Common myeloid progenitor, CD34-positive (primary cell): ENCODE measurements around the gene PFKP.

Experiments
- CTCF ChIA-PET: fragments of 350-600 bp; sonication (Branson Sonifier 250); formaldehyde crosslinking; loops from one replicate; lab custom pipeline; 2021; ENCODE audit warnings: antibody characterized with exemption; lab: Charles Lee
- POLR2A ChIA-PET: fragments of 350-600 bp; sonication (Branson Sonifier 250); formaldehyde crosslinking; loops from one replicate; lab custom pipeline; 2021; ENCODE audit warnings: antibody characterized with exemption; lab: Charles Lee
- DNase-seq, 3 donors: peaks; one replicate each; pipeline versions ENCODE4 v3.0.0 to v3.0.0-alpha.2; 2013
- H3K27ac ChIP-seq, 2 experiments: 1 replicate in 1 of 2; 2 replicates in 1 of 2; pipeline ENCODE4 v1.7.0; 2013; ENCODE audit warnings: inconsistent platforms in 2 of 2, low read length in 2 of 2, mild to moderate bottlenecking in 2 of 2, low read depth in 1 of 2, moderate library complexity in 1 of 2; ENCODE audit not compliant: severe bottlenecking in 2 of 2, insufficient read depth in 1 of 2, poor library complexity in 1 of 2
- H3K27me3 ChIP-seq, 5 experiments: replicated peaks in 2 of 5; 1 replicate in 3 of 5; 2 replicates in 2 of 5; pipeline versions ENCODE4 v1.6.1 to v1.7.0; 2013; ENCODE audit warnings: low read length in 4 of 5, mild to moderate bottlenecking in 2 of 5, moderate library complexity in 2 of 5, inconsistent platforms in 1 of 5; ENCODE audit not compliant: insufficient read depth in 5 of 5, control insufficient read depth in 4 of 5
- H3K36me3 ChIP-seq, 4 experiments: 1 replicate in 2 of 4; 2 replicates in 2 of 4; pipeline versions ENCODE4 v1.6.1 to v1.7.0; 2013; ENCODE audit warnings: low read length in 3 of 4, control low read depth in 1 of 4, mild to moderate bottlenecking in 1 of 4; ENCODE audit not compliant: control insufficient read depth in 4 of 4, insufficient read depth in 4 of 4
- H3K4me1 ChIP-seq, 4 experiments: 1 replicate in 3 of 4; 2 replicates in 1 of 4; pipeline versions ENCODE4 v1.6.1 to v1.7.1; 2013; ENCODE audit warnings: low read length in 3 of 4, mild to moderate bottlenecking in 3 of 4, control low read depth in 1 of 4, inconsistent platforms in 1 of 4, moderate library complexity in 1 of 4; ENCODE audit not compliant: control insufficient read depth in 4 of 4, insufficient read depth in 4 of 4; ENCODE audit errors: control extremely low read depth in 1 of 4
- H3K4me3 ChIP-seq, 7 experiments: 1 replicate in 4 of 7; 2 replicates in 3 of 7; pipeline versions ENCODE4 v1.5.1 to v1.7.0; 2013; ENCODE audit warnings: mild to moderate bottlenecking in 7 of 7, low read length in 6 of 7, moderate library complexity in 6 of 7, inconsistent platforms in 2 of 7, low read depth in 2 of 7, control low read depth in 1 of 7; ENCODE audit not compliant: insufficient read depth in 4 of 7, control insufficient read depth in 1 of 7; ENCODE audit errors: extremely low read depth in 1 of 7
- H3K9me3 ChIP-seq, 5 experiments: 1 replicate in 4 of 5; 2 replicates in 1 of 5; pipeline versions ENCODE4 v1.6.1 to v1.7.1; 2013; ENCODE audit warnings: low read length in 4 of 5, mild to moderate bottlenecking in 2 of 5, inconsistent platforms in 1 of 5, low read depth in 1 of 5, moderate library complexity in 1 of 5; ENCODE audit not compliant: control insufficient read depth in 4 of 5, insufficient read depth in 2 of 5; ENCODE audit errors: control extremely low read depth in 1 of 5
- WGBS: methylation state at CpG from one replicate; pipeline ENCODE4 v1.1.5; 2013; ENCODE audit not compliant: insufficient coverage; 5-methylcytosine and 5-hydroxymethylcytosine counted together

The PFKP gene

DNA sequence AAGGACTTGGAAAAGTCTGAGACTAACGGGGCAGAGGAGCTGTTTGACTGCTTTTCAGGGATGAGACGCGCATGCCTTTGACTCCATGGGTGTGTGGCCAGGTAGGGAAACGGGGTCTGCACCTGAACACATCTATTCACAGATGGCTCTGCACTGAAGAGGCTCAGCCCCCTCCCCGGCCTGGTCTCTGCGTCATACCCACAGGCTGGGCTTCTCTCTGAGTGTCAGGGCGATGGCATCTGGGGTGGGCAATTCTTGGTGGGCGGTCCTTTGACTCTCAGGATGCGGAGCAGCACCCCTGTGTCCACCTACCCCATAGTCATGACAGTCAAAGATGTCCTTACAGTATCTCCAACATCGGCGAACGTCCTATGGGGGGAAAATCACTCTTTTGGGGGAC is 23.0 kb downstream of the PFKP start:
- Histone ChIP-seq H3K4me1 (peaks cover 5 to 47% (median 23%) of the 10 kb centered on the region in 4 experiments), H3K27ac (no peak overlapping the region)

GRCh38 chr10:3090914-3091787 is 23.8 kb downstream of the PFKP start:
- H3K36me3 ChIP-seq = peaks cover 3 to 45% (median 6%) of the 10 kb centered on the region in 4 experiments
- POLR2A ChIA-PET = interaction anchor here (0.6 to 0.8 kb wide), 2 partner anchors 23 to 1747 kb away, joined by 3 read pairs; no protein-coding TSS in a partner anchor
- no peaks in the 10 kb centered on the region for H3K27me3 ChIP-seq
- H3K27ac ChIP-seq = peak overlapping the region in 1 of 2 experiments; percentile 54
- no peak overlapping the region for H3K4me3 ChIP-seq
- no peaks in the 10 kb centered on the region for H3K9me3 ChIP-seq
- peak in 2 of 3 donors; percentile 50 to 57 for DNase-seq
- CTCF ChIA-PET = interaction anchor here (0.8 to 1.5 kb wide), 5 partner anchors 10 to 31 kb away, joined by 3 to 6 read pairs (median 3); no protein-coding TSS in a partner anchor
- 77% methylated on average over 12 of the region's 17 CpGs for WGBS
- peaks cover 7 to 47% (median 30%) of the 10 kb centered on the region in 4 experiments for H3K4me1 ChIP-seq

More for the DNA sequence above, 23.0 kb downstream of the PFKP start:
- Histone ChIP-seq H3K9me3 (no peaks in the 10 kb centered on the region), H3K4me3 (no peak overlapping the region), H3K36me3 (peaks cover 3 to 47% (median 6%) of the 10 kb centered on the region in 4 experiments), H3K27me3 (no peaks in the 10 kb centered on the region)
- DNase-seq = no peak
- CTCF ChIA-PET = interaction anchor here (1.4 to 1.5 kb wide), 2 partner anchors 9 to 19 kb away, joined by 3 to 6 read pairs; no protein-coding TSS in a partner anchor
- 95% methylated on average over 9 of the region's 12 CpGs for WGBS
- POLR2A ChIA-PET = no interaction called here

DNA sequence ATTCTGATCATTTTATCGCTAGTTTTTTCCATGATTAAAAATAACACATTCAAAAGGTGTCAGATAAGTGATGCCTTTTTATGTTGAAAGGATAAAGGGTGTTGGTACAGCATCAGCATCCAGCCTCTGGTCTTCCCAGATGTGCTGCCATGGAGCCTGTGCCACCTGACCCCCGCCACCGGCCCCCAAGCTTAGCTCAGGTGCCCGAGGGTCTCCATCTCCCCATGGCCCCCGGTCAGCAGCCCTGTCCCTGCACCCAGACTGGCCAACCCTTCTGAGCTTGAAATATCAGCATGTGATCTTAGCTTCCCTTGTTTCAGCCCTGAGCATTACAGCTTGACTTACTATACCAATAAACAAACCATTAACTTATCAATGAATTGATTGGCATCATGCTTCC is 24.6 kb downstream of the PFKP start:
- H3K36me3 ChIP-seq = peaks cover 3 to 38% (median 4%) of the 10 kb centered on the region in 4 experiments
- ChIA-PET CTCF (interaction anchor here (0.8 to 1.7 kb wide), 6 partner anchors 11 to 30 kb away, joined by 3 to 6 read pairs (median 3); no protein-coding TSS in a partner anchor), POLR2A (no interaction called here)
- H3K27me3 ChIP-seq = no peaks in the 10 kb centered on the region
- no peak overlapping the region for H3K4me3 ChIP-seq
- H3K4me1 ChIP-seq = peaks cover 7 to 48% (median 35%) of the 10 kb centered on the region in 4 experiments
- H3K9me3 ChIP-seq = no peaks in the 10 kb centered on the region
- peak overlapping the region in 1 of 2 experiments; percentile 54 for H3K27ac ChIP-seq
- WGBS = 94% methylated on average over 5 of the region's 5 CpGs
- no peak for DNase-seq

- ChIA-PET POLR2A (no interaction called here), CTCF (interaction anchor here (0.6 kb wide), 1 partner anchor 1073 kb away, joined by 3 read pairs; no protein-coding TSS in a partner anchor)
- Histone ChIP-seq H3K36me3 (peaks cover 3 to 46% (median 4%) of the 10 kb centered on the region in 4 experiments), H3K27me3 (no peaks in the 10 kb centered on the region), H3K4me3 (no peak overlapping the region), H3K9me3 (no peaks in the 10 kb centered on the region), H3K4me1 (peaks cover 7 to 49% (median 39%) of the 10 kb centered on the region in 4 experiments), H3K27ac (peak overlapping the region in 1 of 2 experiments; percentile 98)
- DNase-seq = no peak
- WGBS = 96% methylated on average over 5 of the region's 5 CpGs
These were observed 26.6 kb downstream of the PFKP start for GRCh38 chr10:3093996-3094395.

GRCh38 chr10:3094609-3095036 is 27.3 kb downstream of the PFKP start:
- H3K4me1 ChIP-seq = peaks cover 7 to 49% (median 40%) of the 10 kb centered on the region in 4 experiments
- ChIA-PET POLR2A (interaction anchor here (1.8 to 2.0 kb wide), 2 partner anchors 23 to 27 kb away, joined by 5 to 7 read pairs; partner anchors contain the start of gene PFKP), CTCF (interaction anchor here (1.3 to 1.5 kb wide), 2 partner anchors 23 to 25 kb away, joined by 5 to 6 read pairs; no protein-coding TSS in a partner anchor)

GRCh38 chr10:3095373-3096139 is 28.2 kb downstream of the PFKP start:
- Histone ChIP-seq H3K4me3 (peak overlapping the region in 6 of 7 experiments; percentile 16 to 66 (median 38)), H3K4me1 (peaks cover 7 to 49% (median 40%) of the 10 kb centered on the region in 4 experiments), H3K27ac (peak overlapping the region; percentile 97 to 98), H3K9me3 (no peaks in the 10 kb centered on the region), H3K27me3 (no peaks in the 10 kb centered on the region), H3K36me3 (peaks cover 0 to 52% (median 13%) of the 10 kb centered on the region in 4 experiments)
- CTCF ChIA-PET = interaction anchor here (1.3 to 1.5 kb wide), 2 partner anchors 24 to 26 kb away, joined by 5 to 6 read pairs; no protein-coding TSS in a partner anchor
- POLR2A ChIA-PET = interaction anchor here (1.8 to 2.0 kb wide), 2 partner anchors 24 to 28 kb away, joined by 5 to 7 read pairs; partner anchors contain the start of gene PFKP
- whole genome bisulfite sequencing = 49% methylated on average over 14 of the region's 17 CpGs
- DNase-seq = peak; percentile 96 to 99 (median 98)

More at GRCh38 chr10:3094609-3095036, 27.3 kb downstream of the PFKP start:
- Histone ChIP-seq H3K9me3 (no peaks in the 10 kb centered on the region), H3K27ac (peak overlapping the region; percentile 97 to 98), H3K27me3 (no peaks in the 10 kb centered on the region), H3K4me3 (no peak overlapping the region), H3K36me3 (peaks cover 0 to 49% (median 8%) of the 10 kb centered on the region in 4 experiments)
- WGBS = 98% methylated on average over 5 of the region's 5 CpGs
- DNase-seq = no peak
